ENCODE results near the gene KMT5B. TPM values are rescaled to one million over a fixed set of nuclear protein-coding genes. Genes with fewer than 3 reads are reported as not detected.

The KMT5B gene
- total and polyA plus RNA-seq, 4 donors, result 15.1 to 78.2 (median 26.1) TPM

DNA sequence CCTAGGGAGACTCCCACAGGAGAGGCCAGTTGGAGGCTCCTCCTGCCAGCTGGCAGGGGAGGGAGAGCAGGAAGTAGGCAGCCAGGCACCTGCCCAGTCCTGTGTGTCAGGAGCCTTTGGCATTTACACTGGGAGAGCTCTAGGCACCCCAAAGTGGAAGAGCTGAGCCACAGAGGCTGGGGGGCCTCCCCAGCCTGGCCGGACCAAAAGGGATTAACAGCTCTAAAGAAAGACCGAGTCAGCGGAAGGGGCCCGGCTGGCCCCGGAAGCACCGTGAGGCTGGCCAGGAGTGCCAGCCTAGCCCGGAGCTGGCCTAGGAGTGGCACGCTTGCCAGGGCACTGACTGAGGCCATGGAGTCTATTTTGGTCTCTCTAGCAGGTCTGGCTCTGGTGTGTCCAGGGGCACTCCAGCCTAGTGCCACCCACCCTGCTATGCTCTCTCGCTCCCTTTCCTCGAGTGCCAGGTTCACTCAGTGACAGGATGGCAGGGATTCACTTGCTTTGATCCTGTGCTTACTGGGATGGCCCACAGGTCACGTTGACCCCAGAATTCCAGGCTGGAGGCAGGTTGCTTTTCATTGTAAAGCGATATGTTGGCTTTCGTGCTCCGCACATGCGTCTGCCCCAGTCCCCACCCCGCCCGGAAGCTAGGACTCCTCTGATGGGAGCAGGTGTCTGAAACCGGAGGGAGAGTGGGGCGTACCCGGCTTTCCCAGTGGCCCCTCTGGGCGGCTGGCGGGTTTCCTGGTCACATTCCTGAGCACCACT, 3.3 kb upstream of the KMT5B start:
- H3K4me1 ChIP-seq (ENCODE audit: control insufficient read depth in 5 of 5, insufficient read depth in 5 of 5, low read length in 5 of 5), result peaks cover 0 to 25% (median 4%) of the 10 kb centered on the region in 5 donors
- no peaks in the 10 kb centered on the region for H3K9me3 ChIP-seq (ENCODE audit: control insufficient read depth in 4 of 4, insufficient read depth in 3 of 4, low read length in 3 of 4)
- DNase-seq, result no peak
- TF ChIP-seq, protein P1, sequence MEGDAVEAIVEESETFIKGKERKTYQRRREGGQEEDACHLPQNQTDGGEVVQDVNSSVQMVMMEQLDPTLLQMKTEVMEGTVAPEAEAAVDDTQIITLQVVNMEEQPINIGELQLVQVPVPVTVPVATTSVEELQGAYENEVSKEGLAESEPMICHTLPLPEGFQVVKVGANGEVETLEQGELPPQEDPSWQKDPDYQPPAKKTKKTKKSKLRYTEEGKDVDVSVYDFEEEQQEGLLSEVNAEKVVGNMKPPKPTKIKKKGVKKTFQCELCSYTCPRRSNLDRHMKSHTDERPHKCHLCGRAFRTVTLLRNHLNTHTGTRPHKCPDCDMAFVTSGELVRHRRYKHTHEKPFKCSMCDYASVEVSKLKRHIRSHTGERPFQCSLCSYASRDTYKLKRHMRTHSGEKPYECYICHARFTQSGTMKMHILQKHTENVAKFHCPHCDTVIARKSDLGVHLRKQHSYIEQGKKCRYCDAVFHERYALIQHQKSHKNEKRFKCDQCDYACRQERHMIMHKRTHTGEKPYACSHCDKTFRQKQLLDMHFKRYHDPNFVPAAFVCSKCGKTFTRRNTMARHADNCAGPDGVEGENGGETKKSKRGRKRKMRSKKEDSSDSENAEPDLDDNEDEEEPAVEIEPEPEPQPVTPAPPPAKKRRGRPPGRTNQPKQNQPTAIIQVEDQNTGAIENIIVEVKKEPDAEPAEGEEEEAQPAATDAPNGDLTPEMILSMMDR (IDR thresholded peaks at IDR 0.05; ENCODE audit: control extremely low read depth, extremely low read depth), result no peak
- H3K27me3 ChIP-seq (ENCODE audit: control insufficient read depth in 3 of 3, insufficient read depth in 3 of 3, low read length in 2 of 3), result no peaks in the 10 kb centered on the region
- no peak overlapping the region for H3K4me3 ChIP-seq
- H3K27ac ChIP-seq (ENCODE audit: low read depth in 1 of 2, low read length in 1 of 2), result peak overlapping the region in 1 of 2 donors; percentile 68
- H3K9ac ChIP-seq (ENCODE audit: insufficient read depth in 1 of 2, low read length in 2 of 2), result no peak overlapping the region
- WGBS, 2 donors, result 80 to 92% methylated on average over 22 of the region's 22 CpGs
- no peaks in the 10 kb centered on the region for H3K36me3 ChIP-seq (ENCODE audit: control insufficient read depth in 4 of 4, insufficient read depth in 4 of 4, low read length in 4 of 4)
- no peak for ATAC-seq (ENCODE audit: insufficient read depth, low FRiP score)

GRCh38 chr11:68215524-68216170, 2.6 kb upstream of the KMT5B start:
- TF ChIP-seq, protein P1 (IDR thresholded peaks at IDR 0.05; ENCODE audit: control extremely low read depth, extremely low read depth), result no peak
- H3K36me3 ChIP-seq (ENCODE audit: control insufficient read depth in 4 of 4, insufficient read depth in 4 of 4, low read length in 4 of 4), result no peaks in the 10 kb centered on the region
- ATAC-seq (ENCODE audit: insufficient read depth, low FRiP score), result no peak
- no peak overlapping the region for H3K9ac ChIP-seq (ENCODE audit: insufficient read depth in 1 of 2, low read length in 2 of 2)
- no peaks in the 10 kb centered on the region for H3K27me3 ChIP-seq (ENCODE audit: control insufficient read depth in 3 of 3, insufficient read depth in 3 of 3, low read length in 2 of 3)
- peak overlapping the region in 1 of 2 donors; percentile 68 for H3K27ac ChIP-seq (ENCODE audit: low read depth in 1 of 2, low read length in 1 of 2)
- whole genome bisulfite sequencing, 2 donors, result 85 to 87% methylated on average over 6 of the region's 6 CpGs
- no peaks in the 10 kb centered on the region for H3K9me3 ChIP-seq (ENCODE audit: control insufficient read depth in 4 of 4, insufficient read depth in 3 of 4, low read length in 3 of 4)
- H3K4me3 ChIP-seq, result no peak overlapping the region
- H3K4me1 ChIP-seq (ENCODE audit: control insufficient read depth in 5 of 5, insufficient read depth in 5 of 5, low read length in 5 of 5), result peaks cover 2 to 31% (median 6%) of the 10 kb centered on the region in 5 donors
- no peak for DNase-seq

GRCh38 chr11:68215087-68215445, 2.0 kb upstream of the KMT5B start:
- Histone ChIP-seq H3K9me3 (ENCODE audit: control insufficient read depth in 4 of 4, insufficient read depth in 3 of 4, low read length in 3 of 4) (no peaks in the 10 kb centered on the region), H3K9ac (ENCODE audit: insufficient read depth in 1 of 2, low read length in 2 of 2) (peak overlapping the region in 1 of 2 donors; percentile 29), H3K4me3 (no peak overlapping the region), H3K36me3 (ENCODE audit: control insufficient read depth in 4 of 4, insufficient read depth in 4 of 4, low read length in 4 of 4) (no peaks in the 10 kb centered on the region), H3K27ac (ENCODE audit: low read depth in 1 of 2, low read length in 1 of 2) (no peak overlapping the region), H3K4me1 (ENCODE audit: control insufficient read depth in 5 of 5, insufficient read depth in 5 of 5, low read length in 5 of 5) (peaks cover 3 to 32% (median 6%) of the 10 kb centered on the region in 5 donors), H3K27me3 (ENCODE audit: control insufficient read depth in 3 of 3, insufficient read depth in 3 of 3, low read length in 2 of 3) (no peaks in the 10 kb centered on the region)
- ATAC-seq (ENCODE audit: insufficient read depth, low FRiP score) (no peak), DNase-seq (no peak)
- TF ChIP-seq, protein P1 (IDR thresholded peaks at IDR 0.05; ENCODE audit: control extremely low read depth, extremely low read depth), result no peak
- WGBS, 2 donors, result 62 to 72% methylated on average over 15 of the region's 15 CpGs
